Measurements from ENCODE around the gene LGALS3.
A peak's percentile ranks its signal among the peaks of the same experiment; 100 is the strongest.

The LGALS3 gene

DNA sequence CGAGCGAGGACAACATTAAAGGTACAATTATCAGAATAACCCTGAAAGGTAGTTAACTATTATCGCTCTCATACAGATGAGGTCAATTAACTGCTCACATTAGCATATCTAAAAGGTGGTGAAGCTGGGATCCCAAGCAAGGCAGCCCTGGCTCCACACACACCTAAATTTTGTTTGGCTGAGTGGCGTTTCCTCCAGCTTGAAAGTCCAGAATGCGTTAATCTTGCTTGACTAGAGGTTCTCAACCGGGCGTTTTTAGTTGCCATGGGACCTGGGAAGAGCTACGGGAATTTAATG is 61.8 kb downstream of the LGALS3 start:
- DNase-seq (ENCODE audit: low read depth, low spot score) = peak; percentile 23

DNA sequence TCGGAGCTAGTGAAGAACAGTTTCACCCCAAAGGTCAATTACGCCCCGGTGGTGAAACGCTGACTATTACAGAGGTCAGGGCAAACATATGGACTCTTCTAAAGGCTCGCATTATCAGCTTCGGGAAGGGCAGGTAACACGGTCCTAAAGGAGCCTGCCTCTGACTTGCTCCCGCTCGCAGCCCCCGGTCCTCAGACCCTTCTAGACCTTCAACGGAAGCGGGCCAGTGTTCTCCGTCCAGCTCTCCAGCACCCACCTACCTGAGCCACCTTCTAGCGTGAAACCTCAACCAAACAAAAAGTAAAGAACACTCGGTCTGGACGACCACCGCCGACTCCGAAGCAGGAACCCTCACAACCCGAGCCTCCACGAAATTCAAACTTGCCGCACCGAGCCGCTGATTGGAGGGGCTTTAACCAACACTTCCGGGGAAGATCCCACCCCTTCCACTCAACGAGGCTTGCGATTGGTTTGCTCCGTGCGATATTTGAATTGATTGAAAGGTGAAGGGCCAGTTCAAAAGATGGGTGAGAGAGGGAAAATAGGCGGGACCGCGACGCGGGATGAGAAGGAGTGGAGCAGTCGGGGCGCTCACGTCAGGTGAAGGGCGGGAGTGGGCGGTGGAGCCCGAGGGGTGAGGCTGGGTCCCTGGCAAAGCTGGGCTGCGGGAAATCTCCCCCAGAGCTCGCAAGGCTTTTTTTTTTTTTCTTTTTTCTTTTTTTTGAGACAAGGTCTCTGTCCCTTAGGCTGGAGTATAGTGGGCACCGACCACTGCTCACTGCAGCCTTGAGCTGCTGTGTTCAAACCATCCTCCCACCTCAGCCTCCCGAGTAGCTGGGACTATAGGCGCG is 62.4 kb downstream of the LGALS3 start, which contains the start of gene DLGAP5:
TSS of gene DLGAP5 (minus strand) at position 383 of the 851 bp plus-strand sequence. CDS start 2,406 bp downstream, outside the sequence.
- peak; percentile 97 for DNase-seq (ENCODE audit: low read depth, low spot score)

DNA sequence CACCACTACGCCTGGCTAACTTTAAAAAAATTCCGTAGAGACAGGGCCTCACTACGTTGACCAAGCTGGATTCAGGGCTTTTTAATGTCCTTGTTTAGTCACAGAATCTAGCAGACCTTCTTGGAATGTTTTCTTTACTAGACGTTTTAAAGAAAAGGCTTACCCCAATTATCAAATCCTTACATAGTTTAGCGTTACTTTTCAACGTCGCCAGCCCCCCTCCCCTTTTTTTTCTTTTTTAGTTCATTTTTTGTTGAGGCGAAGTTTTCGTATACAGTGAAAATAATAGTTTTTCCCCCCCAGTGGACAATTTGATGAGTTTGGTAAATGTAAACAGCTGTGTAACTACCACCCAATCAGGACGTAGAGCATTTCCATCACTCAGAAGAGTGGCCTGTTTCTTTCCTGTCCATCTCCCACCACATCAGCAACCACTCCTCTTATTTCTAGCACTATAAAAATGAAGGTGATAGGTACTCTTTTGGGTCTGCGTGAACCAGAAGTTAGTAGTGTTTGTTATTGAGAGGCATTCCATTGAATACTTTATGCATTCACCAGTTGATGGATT is 63.1 kb downstream of the LGALS3 start:
- no peak for DNase-seq (ENCODE audit: low read depth, low spot score)

DNA sequence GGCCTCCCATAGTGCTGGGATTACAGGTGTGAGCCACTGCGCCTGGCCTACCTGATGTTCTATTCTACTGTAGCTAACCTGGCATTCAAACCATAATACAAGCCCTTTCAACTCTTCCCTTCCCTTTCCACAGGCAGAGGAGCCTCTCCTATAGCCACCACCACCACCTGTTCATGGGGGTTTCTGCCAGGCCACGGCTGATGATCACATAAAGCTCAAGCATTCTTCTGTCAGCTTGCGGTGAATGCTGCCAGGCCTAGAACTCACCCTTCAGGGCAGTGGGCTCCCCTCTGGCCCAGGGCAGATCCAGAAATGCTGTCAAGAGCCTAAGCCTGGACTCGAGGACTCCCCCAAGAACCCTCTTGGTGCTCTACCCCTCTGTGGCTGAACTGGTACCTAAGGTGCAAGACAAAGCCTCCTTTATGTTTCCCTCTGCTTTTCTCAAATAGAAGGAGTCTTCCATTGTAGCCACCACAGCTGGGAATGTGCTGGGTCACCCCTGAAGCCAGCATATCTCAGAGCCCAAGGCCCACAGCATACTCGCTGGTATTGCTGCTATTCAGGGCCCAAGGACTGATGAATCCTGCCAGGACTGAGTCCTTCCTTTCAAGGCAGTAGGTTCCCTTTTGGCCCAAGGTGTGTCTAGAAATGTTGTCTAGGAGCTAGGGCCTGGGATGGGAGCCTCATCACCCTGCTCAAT is 65.8 kb downstream of the LGALS3 start:
- no peak for DNase-seq (ENCODE audit: low read depth, low spot score)
